ENCODE results near the gene FRMD8. TPM values are rescaled to one million over a fixed set of nuclear protein-coding genes. Genes with fewer than 3 reads are reported as not detected.

Gene FRMD8
- total and polyA plus RNA-seq, 2 of the 4 experiments (the other 2 are of a cell fraction), result 11.3 to 19.8 TPM

GRCh38 chr11:65421794-65422632, 35.6 kb downstream of the FRMD8 start (continued):
- TF ChIP-seq CTCF (conservative IDR thresholded peaks at IDR 0.05; ENCODE audit: low read depth, low read length), result no peak

Measured in IMR-90 (cell line).